PFSK-1 (cell line): ENCODE measurements around the gene CDKN2B-AS1.

ENCODE experiments used
- FOXP2 ChIP-seq: optimal IDR thresholded peaks from 2 replicates; pipeline ENCODE3; 2011; ENCODE audit warnings: borderline replicate concordance, control low read depth, inconsistent platforms; ENCODE audit not compliant: insufficient read depth; ENCODE audit errors: extremely low read length, extremely low read depth
- POLR2AphosphoS5 ChIP-seq: IDR thresholded peaks from 2 replicates; pipeline ENCODE4 v1.6.1; 2012; ENCODE audit warnings: low read depth, mild to moderate bottlenecking, control low read depth, low read length, moderate library complexity
- REST ChIP-seq, 2 experiments: IDR thresholded peaks; 2 replicates each; pipeline versions ENCODE4 v1.6.1 to v1.8.0; 2011 to 2012; ENCODE audit warnings: low read depth in 2 of 2, low read length in 2 of 2, control low read depth in 1 of 2, inconsistent platforms in 1 of 2, mild to moderate bottlenecking in 1 of 2, moderate library complexity in 1 of 2; ENCODE audit not compliant: insufficient read depth in 1 of 2
- SIN3A ChIP-seq: IDR thresholded peaks from 2 replicates; pipeline ENCODE4 v1.6.1; 2012; ENCODE audit warnings: mild to moderate bottlenecking, low read length, moderate library complexity, borderline replicate concordance; ENCODE audit not compliant: insufficient read depth
- TAF1 ChIP-seq: IDR thresholded peaks from 2 replicates; pipeline ENCODE4 v1.6.1; 2012; ENCODE audit warnings: low read length, control low read depth, borderline replicate concordance; ENCODE audit not compliant: insufficient read depth

GRCh38 chr9:22078081-22078480 is 83.5 kb downstream of the CDKN2B-AS1 start:
- TF ChIP-seq POLR2AphosphoS5 = no peak
- TF ChIP-seq REST (IDR thresholded peaks at IDR 0.05; ENCODE audit: insufficient read depth in 1 of 2, low read depth in 2 of 2, low read length in 2 of 2) = no peak
- TF ChIP-seq FOXP2 = no peak
- TF ChIP-seq TAF1 = no peak
- no peak for TF ChIP-seq SIN3A
